SH-SY5Y (cell line): ENCODE data around the gene COG4.

ENCODE experiments used
- GATA2 ChIP-seq: IDR thresholded peaks from 2 replicates; pipeline ENCODE4 v1.6.1; 2011; ENCODE audit warnings: mild to moderate bottlenecking, low read depth, low read length
- GATA3 ChIP-seq: IDR thresholded peaks from 2 replicates; pipeline ENCODE4 v1.6.1; 2011; ENCODE audit warnings: low read depth, mild to moderate bottlenecking, low read length, moderate library complexity

DNA sequence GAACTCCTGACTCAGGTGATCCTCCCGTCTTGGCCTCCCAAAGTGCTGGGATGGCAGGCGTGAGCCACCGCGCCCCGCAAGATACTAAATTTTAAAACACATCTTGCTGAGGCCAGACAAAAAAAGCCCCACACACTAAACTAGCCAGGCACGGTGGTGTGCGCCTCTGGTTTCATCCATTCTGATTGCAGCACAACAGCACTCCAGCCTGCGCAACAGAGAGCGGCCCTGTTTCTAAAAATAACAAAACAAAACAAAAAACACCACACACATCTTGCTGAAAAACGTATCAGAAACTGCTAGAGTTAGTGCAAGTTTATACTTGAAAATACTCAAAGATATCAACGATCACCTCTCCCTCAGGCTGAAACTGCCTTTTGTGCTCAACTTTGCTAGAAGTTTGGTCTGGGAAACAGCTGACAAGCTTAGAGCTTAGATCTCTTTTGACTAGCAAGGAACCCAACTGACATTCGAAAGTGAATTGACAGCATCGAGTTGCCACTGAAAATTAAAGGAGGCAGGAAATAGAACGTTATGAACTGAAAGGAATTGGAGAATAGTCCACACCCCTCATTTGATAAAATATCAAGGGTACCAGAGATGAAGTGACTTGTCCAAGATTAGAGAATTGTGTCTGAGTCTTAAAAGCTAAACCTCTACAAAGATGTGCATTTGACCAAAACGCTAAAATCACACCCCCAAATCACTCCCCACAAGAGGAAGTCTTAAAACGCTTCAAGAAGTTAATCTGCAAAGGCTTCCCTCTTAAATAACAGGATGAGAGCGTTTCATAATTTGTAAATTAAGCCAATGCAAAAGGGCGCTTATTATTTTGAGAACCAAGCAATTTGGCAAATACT lies 908 bp downstream of the COG4 start:
- TF ChIP-seq GATA2, result no peak
- no peak for TF ChIP-seq GATA3
